Mesenchymal stem cell (in vitro differentiated cells and primary cell): Measurements from ENCODE around the gene PPARA.

ENCODE experiments used
- DNase-seq: peaks from one replicate; pipeline ENCODE4 v3.0.0-alpha.2; 2013
- H2AFZ ChIP-seq: one replicate; pipeline ENCODE4 v1.6.1; 2013; ENCODE audit warnings: low read depth, mild to moderate bottlenecking, control low read depth, inconsistent platforms, low read length, moderate library complexity
- H2AK5ac ChIP-seq: 2 replicates; pipeline ENCODE4 v1.6.1; 2013; ENCODE audit warnings: low read length, moderate library complexity, mild to moderate bottlenecking, inconsistent platforms; ENCODE audit not compliant: severe bottlenecking
- H2BK120ac ChIP-seq: one replicate; pipeline ENCODE4 v1.6.1; 2013; ENCODE audit warnings: low read depth, mild to moderate bottlenecking, inconsistent platforms, low read length, moderate library complexity
- H2BK12ac ChIP-seq, 2 experiments: one replicate each; pipeline ENCODE4 v1.6.1; 2013; ENCODE audit warnings: inconsistent platforms in 2 of 2, low read length in 2 of 2, mild to moderate bottlenecking in 2 of 2, moderate library complexity in 2 of 2, control low read depth in 1 of 2
- H2BK15ac ChIP-seq: one replicate; pipeline ENCODE4 v1.6.1; 2013; ENCODE audit warnings: mild to moderate bottlenecking, low read depth, inconsistent platforms; ENCODE audit not compliant: poor library complexity, severe bottlenecking
- H2BK5ac ChIP-seq: 2 replicates; pipeline ENCODE4 v1.6.1; 2013; ENCODE audit warnings: low read depth, mild to moderate bottlenecking, low read length, control low read depth, inconsistent platforms; ENCODE audit not compliant: poor library complexity, severe bottlenecking
- H3K14ac ChIP-seq, 2 experiments: one replicate each; pipeline ENCODE4 v1.6.1; 2013; ENCODE audit warnings: inconsistent platforms in 2 of 2, low read length in 2 of 2, control low read depth in 1 of 2, mild to moderate bottlenecking in 1 of 2, moderate library complexity in 1 of 2
- H3K18ac ChIP-seq, 2 experiments: one replicate each; pipeline ENCODE4 v1.6.1; 2013; ENCODE audit warnings: inconsistent platforms in 2 of 2, low read length in 2 of 2, control low read depth in 1 of 2, low read depth in 1 of 2, mild to moderate bottlenecking in 1 of 2
- H3K23ac ChIP-seq, 2 experiments: one replicate each; pipeline ENCODE4 v1.6.1; 2013; ENCODE audit warnings: inconsistent platforms in 2 of 2, low read length in 2 of 2, mild to moderate bottlenecking in 2 of 2, moderate library complexity in 2 of 2, control low read depth in 1 of 2
- H3K27ac ChIP-seq: 2 replicates; pipeline ENCODE4 v1.5.1; 2013; ENCODE audit warnings: mild to moderate bottlenecking, moderate library complexity, low read length, control low read depth, inconsistent platforms; ENCODE audit not compliant: poor library complexity, severe bottlenecking
- H3K27me3 ChIP-seq, 2 experiments: 2 replicates each; pipeline versions ENCODE4 v1.6.1 to v1.7.0; 2013; ENCODE audit warnings: low read length in 2 of 2, mild to moderate bottlenecking in 2 of 2, moderate library complexity in 2 of 2, control low read depth in 1 of 2, inconsistent platforms in 1 of 2; ENCODE audit not compliant: control insufficient read depth in 1 of 2, insufficient read depth in 1 of 2
- H3K36me3 ChIP-seq, 2 experiments: 2 replicates each; pipeline versions ENCODE4 v1.6.1 to v1.7.0; 2013; ENCODE audit warnings: low read length in 2 of 2, control low read depth in 1 of 2, inconsistent platforms in 1 of 2, low read depth in 1 of 2, mild to moderate bottlenecking in 1 of 2; ENCODE audit not compliant: insufficient read depth in 2 of 2, control insufficient read depth in 1 of 2
- H3K4ac ChIP-seq, 2 experiments: one replicate each; pipeline ENCODE4 v1.6.1; 2013; ENCODE audit warnings: inconsistent platforms in 2 of 2, low read length in 2 of 2, mild to moderate bottlenecking in 2 of 2, moderate library complexity in 2 of 2, control low read depth in 1 of 2, low read depth in 1 of 2
- H3K4me1 ChIP-seq: 2 replicates; pipeline ENCODE4 v1.6.1; 2013; ENCODE audit warnings: low read depth, low read length, control low read depth; ENCODE audit not compliant: control insufficient read depth, insufficient read depth
- H3K4me2 ChIP-seq: 2 replicates; pipeline ENCODE4 v1.6.1; 2013; ENCODE audit warnings: low read length, mild to moderate bottlenecking, inconsistent platforms; ENCODE audit not compliant: poor library complexity, severe bottlenecking
- H3K4me3 ChIP-seq, 2 experiments: 2 replicates each; pipeline versions ENCODE4 v1.5.1 to v1.7.0; 2013; ENCODE audit warnings: low read length in 2 of 2, mild to moderate bottlenecking in 2 of 2, control low read depth in 1 of 2, low read depth in 1 of 2; ENCODE audit not compliant: insufficient read depth in 1 of 2
- H3K79me1 ChIP-seq: replicated peaks from 2 replicates; pipeline ENCODE4 v1.6.1; 2013; ENCODE audit warnings: mild to moderate bottlenecking, control low read depth, low read length, inconsistent platforms; ENCODE audit not compliant: poor library complexity, severe bottlenecking
- H3K9ac ChIP-seq: 2 replicates; pipeline ENCODE4 v1.7.0; 2013; ENCODE audit warnings: mild to moderate bottlenecking, low read length, moderate library complexity
- H3K9me3 ChIP-seq: 2 replicates; pipeline ENCODE4 v1.7.0; 2013; ENCODE audit warnings: mild to moderate bottlenecking, low read length; ENCODE audit not compliant: control insufficient read depth
- H4K8ac ChIP-seq: one replicate; pipeline ENCODE4 v1.6.1; 2013; ENCODE audit warnings: inconsistent platforms, mild to moderate bottlenecking, low read length, moderate library complexity
- H4K91ac ChIP-seq: one replicate; pipeline ENCODE4 v1.6.1; 2013; ENCODE audit warnings: mild to moderate bottlenecking, low read length, inconsistent platforms
- WGBS: methylation state at CpG from one replicate; pipeline ENCODE4 v1.1.7; 2013; ENCODE audit warnings: mixed read lengths; 5-methylcytosine and 5-hydroxymethylcytosine counted together

PPARA gene

GRCh38 chr22:46281866-46282678 is 131.7 kb downstream of the PPARA start:
- H4K91ac ChIP-seq: no peak overlapping the region
- H3K23ac ChIP-seq: no peak overlapping the region
- peaks cover 81 to 89% of the 10 kb centered on the region in 2 experiments for H3K36me3 ChIP-seq
- no peak overlapping the region for H2BK12ac ChIP-seq
- H2AFZ ChIP-seq: no peak overlapping the region
- no peak overlapping the region for H3K14ac ChIP-seq
- H2AK5ac ChIP-seq: no peak overlapping the region
- H2BK5ac ChIP-seq: no peak overlapping the region
- H2BK120ac ChIP-seq: no peak overlapping the region
- no peak overlapping the region for H3K4ac ChIP-seq
- no peak overlapping the region for H3K27ac ChIP-seq
- H3K27me3 ChIP-seq: no peaks in the 10 kb centered on the region
- H4K8ac ChIP-seq: no peak overlapping the region
- H3K4me1 ChIP-seq: peaks cover 3% of the 10 kb centered on the region
- peaks cover 11% of the 10 kb centered on the region for H3K79me1 ChIP-seq
- DNase-seq: no peak
- H3K18ac ChIP-seq: no peak overlapping the region
- H3K4me2 ChIP-seq: no peak overlapping the region
- H2BK15ac ChIP-seq: no peak overlapping the region
- no peak overlapping the region for H3K4me3 ChIP-seq
- H3K9ac ChIP-seq: no peak overlapping the region
- 95% methylated on average over 13 of the region's 13 CpGs for WGBS
- no peaks in the 10 kb centered on the region for H3K9me3 ChIP-seq

- H3K9me3 ChIP-seq: no peaks in the 10 kb centered on the region
- H2AK5ac ChIP-seq: no peak overlapping the region
- no peak overlapping the region for H4K91ac ChIP-seq
- no peak overlapping the region for H2AFZ ChIP-seq
- peaks cover 13% of the 10 kb centered on the region for H3K4me1 ChIP-seq
- no peak overlapping the region for H3K27ac ChIP-seq
- H4K8ac ChIP-seq: no peak overlapping the region
- H3K4ac ChIP-seq: no peak overlapping the region
- no peaks in the 10 kb centered on the region for H3K27me3 ChIP-seq
- H2BK5ac ChIP-seq: no peak overlapping the region
- no peak overlapping the region for H3K4me2 ChIP-seq
- H3K79me1 ChIP-seq: no peaks in the 10 kb centered on the region
- no peak overlapping the region for H2BK120ac ChIP-seq
- no peak overlapping the region for H2BK15ac ChIP-seq
- no peak overlapping the region for H3K14ac ChIP-seq
- no peak for DNase-seq
- no peak overlapping the region for H3K23ac ChIP-seq
- 84% methylated on average over 3 of the region's 3 CpGs for WGBS
- no peak overlapping the region for H2BK12ac ChIP-seq
- peaks cover 78 to 83% of the 10 kb centered on the region in 2 experiments for H3K36me3 ChIP-seq
- no peak overlapping the region for H3K18ac ChIP-seq
- H3K9ac ChIP-seq: no peak overlapping the region
- no peak overlapping the region for H3K4me3 ChIP-seq
These were observed 135.7 kb downstream of the PPARA start for GRCh38 chr22:46286006-46286405.

- peak overlapping the region in 1 of 2 experiments; percentile 23 for H3K23ac ChIP-seq
- H2BK5ac ChIP-seq: no peak overlapping the region
- WGBS: 96% methylated on average over 15 of the region's 15 CpGs
These were observed 136.9 kb downstream of the PPARA start for GRCh38 chr22:46286941-46287872.

More at GRCh38 chr22:46286941-46287872, 136.9 kb downstream of the PPARA start:
- no peak overlapping the region for H3K4me2 ChIP-seq
- no peak overlapping the region for H3K4ac ChIP-seq
- no peak overlapping the region for H4K91ac ChIP-seq
- no peak overlapping the region for H2AFZ ChIP-seq
- H3K4me3 ChIP-seq: no peak overlapping the region
- no peaks in the 10 kb centered on the region for H3K27me3 ChIP-seq
- H3K14ac ChIP-seq: no peak overlapping the region
- no peak overlapping the region for H2BK120ac ChIP-seq
- peaks cover 71 to 81% of the 10 kb centered on the region in 2 experiments for H3K36me3 ChIP-seq
- peaks cover 4% of the 10 kb centered on the region for H3K9me3 ChIP-seq
- H2BK15ac ChIP-seq: no peak overlapping the region
- no peak for DNase-seq
- H3K27ac ChIP-seq: no peak overlapping the region
- no peaks in the 10 kb centered on the region for H3K79me1 ChIP-seq
- H4K8ac ChIP-seq: no peak overlapping the region
- no peak overlapping the region for H3K18ac ChIP-seq
- H3K9ac ChIP-seq: no peak overlapping the region
- no peak overlapping the region for H2BK12ac ChIP-seq
- no peak overlapping the region for H2AK5ac ChIP-seq
- H3K4me1 ChIP-seq: peaks cover 13% of the 10 kb centered on the region
